HCT116 (cell line): Measurements from ENCODE around the gene SSH2. TPM values are rescaled to one million over a fixed set of nuclear protein-coding genes. Genes with fewer than 3 reads are reported as not detected.

Experiments
- ATAC-seq: fragments of 200-7000 bp; cut with Tn5 transposase; 2 replicates; pipeline ENCODE4 v1.9.1; 2020; ENCODE audit warnings: mild to moderate bottlenecking, moderate library complexity
- BruUV-seq: library from RNA; stranded (reverse); fragments of 400-500 nt; replicated peaks from 2 replicates; lab custom pipeline; 2021; lab: Mats Ljungman, UMichigan
- CTCF ChIA-PET: fragments of 300-600 bp; sonication (Branson Sonifier 250); formaldehyde crosslinking; loops from one replicate; lab custom pipeline; 2021; ENCODE audit warnings: antibody characterized with exemption; lab: Charles Lee
- POLR2A ChIA-PET: fragments of 300-600, 350-600 bp; sonication (Branson Sonifier 250); formaldehyde crosslinking; loops from one replicate; lab custom pipeline; 2021; ENCODE audit warnings: antibody characterized with exemption; lab: Charles Lee
- RAD21 ChIA-PET, 2 experiments: fragments of 300-600 bp; sonication (Branson Sonifier 250); formaldehyde crosslinking; loops; one replicate each; lab custom pipeline; 2023; ENCODE audit warnings: low total read pairs in 2 of 2; ENCODE audit not compliant: uncharacterized antibody in 2 of 2, unreplicated experiment in 2 of 2, low non-redundant PET in 1 of 2; lab: Charles Lee
- DNase-seq: peaks from one replicate; pipeline ENCODE4 v3.0.0-alpha.2; 2010; ENCODE audit warnings: low read depth, low spot score
- H2AFZ ChIP-seq: fragments of 200-600 bp; shearing (Covaris generic), sonication (generic); 2 replicates; pipeline ENCODE4 v1.6.1; 2017; ENCODE audit warnings: low read depth, mixed run types, mixed read lengths, antibody characterized with exemption, low read length; ENCODE audit not compliant: poor library complexity, severe bottlenecking
- H3K27ac ChIP-seq: 2 replicates; pipeline ENCODE4 v1.5.1; 2012; ENCODE audit warnings: low read depth, low read length
- H3K27me3 ChIP-seq: fragments of 200-600 bp; sonication (generic); 2 replicates; pipeline ENCODE4 v1.6.1; 2016; ENCODE audit warnings: mixed run types, low read length, mixed read lengths; ENCODE audit not compliant: insufficient read depth
- H3K36me3 ChIP-seq, 2 experiments: fragments of 200-500 bp in 1 of 2; fragments of 200-600 bp in 1 of 2; sonication (Bioruptor generic) in 1 of 2; sonication (generic) in 1 of 2; 2 replicates each; pipeline versions ENCODE4 v1.5.1 to v1.6.1; 2014 to 2016; ENCODE audit warnings: low read length in 2 of 2, inconsistent platforms in 1 of 2, mixed read lengths in 1 of 2, mixed run types in 1 of 2; ENCODE audit not compliant: insufficient read depth in 2 of 2, control insufficient read depth in 1 of 2
- H3K4me1 ChIP-seq, 2 experiments: fragments of 200-600 bp in 1 of 2; sonication (generic) in 1 of 2; 2 replicates each; pipeline versions ENCODE4 v1.5.1 to v1.6.1; 2012 to 2017; ENCODE audit warnings: low read length in 2 of 2, inconsistent platforms in 1 of 2, mild to moderate bottlenecking in 1 of 2, mixed read lengths in 1 of 2, mixed run types in 1 of 2, moderate library complexity in 1 of 2; ENCODE audit not compliant: insufficient read depth in 2 of 2, control insufficient read depth in 1 of 2
- H3K4me2 ChIP-seq: fragments of 200-600 bp; sonication (generic); 2 replicates; pipeline ENCODE4 v1.6.1; 2017; ENCODE audit warnings: mixed run types, low read length, mixed read lengths
- H3K4me3 ChIP-seq, 2 experiments: fragments of 200-600 bp in 1 of 2; sonication (generic) in 1 of 2; replicated peaks in 1 of 2; 2 replicates each; pipeline ENCODE4 v1.5.1; 2011 to 2016; ENCODE audit warnings: low read length in 2 of 2, control low read depth in 1 of 2, low read depth in 1 of 2, mild to moderate bottlenecking in 1 of 2, mixed read lengths in 1 of 2, mixed run types in 1 of 2
- H3K79me2 ChIP-seq: fragments of 200-600 bp; sonication (generic); 2 replicates; pipeline ENCODE4 v1.6.1; 2017; ENCODE audit warnings: mild to moderate bottlenecking, mixed run types, low read length, moderate library complexity, mixed read lengths; ENCODE audit not compliant: insufficient read depth
- H3K9ac ChIP-seq: fragments of 200-600 bp; sonication (generic); 2 replicates; pipeline ENCODE4 v1.6.1; 2016; ENCODE audit warnings: low read length, mixed read lengths
- H3K9me2 ChIP-seq: fragments of 200-600 bp; sonication (generic), shearing (Covaris generic); 2 replicates; pipeline ENCODE4 v1.6.1; 2017; ENCODE audit warnings: mixed run types, mild to moderate bottlenecking, moderate library complexity; ENCODE audit not compliant: insufficient read depth
- H3K9me3 ChIP-seq, 2 experiments: fragments of 200-500 bp in 1 of 2; fragments of 200-600 bp in 1 of 2; sonication (Bioruptor generic) in 1 of 2; sonication (generic) in 1 of 2; 2 replicates each; pipeline ENCODE4 v1.6.1; 2014 to 2017; ENCODE audit warnings: low read length in 2 of 2, mixed read lengths in 2 of 2, inconsistent platforms in 1 of 2, low read depth in 1 of 2, mild to moderate bottlenecking in 1 of 2, mixed run types in 1 of 2, moderate library complexity in 1 of 2; ENCODE audit not compliant: control insufficient read depth in 1 of 2, insufficient read depth in 1 of 2
- H4K20me1 ChIP-seq: fragments of 200-600 bp; sonication (generic), shearing (Covaris generic); 2 replicates; pipeline ENCODE4 v1.6.1; 2017; ENCODE audit warnings: mixed run types, mild to moderate bottlenecking, moderate library complexity; ENCODE audit not compliant: insufficient read depth
- CBX3 ChIP-seq: IDR thresholded peaks from 2 replicates; pipeline ENCODE4 v1.6.1; 2012; ENCODE audit warnings: low read depth
- EGR1 ChIP-seq: IDR thresholded peaks from 2 replicates; pipeline ENCODE4 v1.6.1; 2012; ENCODE audit warnings: low read depth
- ELF1 ChIP-seq: IDR thresholded peaks from 2 replicates; pipeline ENCODE4 v1.6.1; 2012; ENCODE audit warnings: low read depth, borderline replicate concordance
- EZH2 ChIP-seq: fragments of 200-600 bp; sonication (generic); IDR thresholded peaks from 2 replicates; pipeline ENCODE4 v1.6.1; 2017; ENCODE audit warnings: antibody characterized with exemption, mixed run types
- FOSL1 ChIP-seq: IDR thresholded peaks from 2 replicates; pipeline ENCODE4 v1.6.1; 2012; ENCODE audit warnings: low read depth
- POLR2A ChIP-seq: IDR thresholded peaks from 2 replicates; pipeline ENCODE4 v1.7.0; 2011; ENCODE audit warnings: borderline replicate concordance; ENCODE audit not compliant: insufficient read depth, insufficient read length; ENCODE audit errors: extremely low read depth
- SIN3A ChIP-seq: IDR thresholded peaks from 2 replicates; pipeline ENCODE4 v1.6.1; 2012; ENCODE audit warnings: low read depth
- SP1 ChIP-seq: IDR thresholded peaks from 2 replicates; pipeline ENCODE4 v1.6.1; 2012; ENCODE audit warnings: low read depth
- ZNF274 ChIP-seq: fragments of 200-500 bp; sonication (Bioruptor generic); IDR thresholded peaks from 2 replicates; pipeline ENCODE4 v1.6.1; 2014; ENCODE audit warnings: mild to moderate bottlenecking, low read depth, low read length, inconsistent platforms
- intact Hi-C: fragments of 100-400 bp; cut with micrococcal nuclease; formaldehyde crosslinking; loops from 2 replicates; pipeline ENCODE4 v1.10.0; 2022
- total RNA-seq: library from RNA; stranded (reverse); gene quantifications from one replicate; pipeline ENCODE4 v1.2.1, GENCODE V29; 2021; ENCODE audit not compliant: unreplicated experiment
- TF ChIP-seq, protein P1 (sequence below), 3 experiments: fragments of 200-600 bp in 1 of 3; sonication (generic) in 1 of 3; IDR thresholded peaks in 2 of 3; conservative IDR thresholded peaks in 1 of 3; 2 replicates each; pipeline ENCODE4 v1.5.1; 2012 to 2017; ENCODE audit warnings: low read depth in 2 of 3, low read length in 2 of 3, antibody characterized with exemption in 1 of 3, borderline replicate concordance in 1 of 3, control low read depth in 1 of 3, mild to moderate bottlenecking in 1 of 3, mixed read lengths in 1 of 3, mixed run types in 1 of 3, moderate library complexity in 1 of 3; ENCODE audit not compliant: insufficient read depth in 1 of 3
- TF ChIP-seq, protein P2 (sequence below): IDR thresholded peaks from 2 replicates; pipeline ENCODE4 v1.6.1; 2012
- TF ChIP-seq, protein P3 (sequence below): IDR thresholded peaks from 2 replicates; pipeline ENCODE4 v1.6.1; 2012; ENCODE audit warnings: low read depth

The SSH2 gene
- total RNA-seq, 1 experiment from 2014 or later: 17.0 TPM

DNA sequence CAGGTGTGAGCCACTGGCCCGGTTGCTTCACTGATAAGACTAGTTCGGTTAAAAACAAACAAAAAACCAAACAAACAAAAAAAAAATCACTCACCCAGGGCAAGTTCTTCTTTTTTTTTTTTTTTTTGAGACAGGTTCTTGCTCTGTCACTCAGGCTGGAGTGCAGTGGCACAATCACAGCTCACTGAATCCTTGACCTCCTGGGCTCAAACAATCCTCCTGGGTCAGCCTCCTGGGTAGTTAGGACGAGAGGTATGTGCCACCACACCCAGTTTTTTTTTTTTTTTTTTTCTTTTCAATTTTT, 187.9 kb downstream of the SSH2 start:
- CTCF ChIA-PET: interaction anchor here (0.6 kb wide), 1 partner anchor 190 kb away, joined by 3 read pairs; no protein-coding TSS in a partner anchor
- ATAC-seq (no peak), DNase-seq (no peak)
- Histone ChIP-seq H3K27ac (no peak overlapping the region), H3K9me2 (no peaks in the 10 kb centered on the region), H3K4me3 (no peak overlapping the region), H2AFZ (no peak overlapping the region), H3K79me2 (no peaks in the 10 kb centered on the region), H3K4me1 (no peaks in the 10 kb centered on the region), H3K9me3 (no peaks in the 10 kb centered on the region), H4K20me1 (no peaks in the 10 kb centered on the region), H3K4me2 (no peak overlapping the region), H3K27me3 (no peaks in the 10 kb centered on the region), H3K36me3 (no peaks in the 10 kb centered on the region), H3K9ac (no peak overlapping the region)
- BruUV-seq: no TSS peak
- TF ChIP-seq SP1 (no peak), EZH2 (no peak), EGR1 (no peak), ELF1 (no peak), FOSL1 (no peak), CBX3 (no peak), ZNF274 (no peak)
- TF ChIP-seq, protein P1, sequence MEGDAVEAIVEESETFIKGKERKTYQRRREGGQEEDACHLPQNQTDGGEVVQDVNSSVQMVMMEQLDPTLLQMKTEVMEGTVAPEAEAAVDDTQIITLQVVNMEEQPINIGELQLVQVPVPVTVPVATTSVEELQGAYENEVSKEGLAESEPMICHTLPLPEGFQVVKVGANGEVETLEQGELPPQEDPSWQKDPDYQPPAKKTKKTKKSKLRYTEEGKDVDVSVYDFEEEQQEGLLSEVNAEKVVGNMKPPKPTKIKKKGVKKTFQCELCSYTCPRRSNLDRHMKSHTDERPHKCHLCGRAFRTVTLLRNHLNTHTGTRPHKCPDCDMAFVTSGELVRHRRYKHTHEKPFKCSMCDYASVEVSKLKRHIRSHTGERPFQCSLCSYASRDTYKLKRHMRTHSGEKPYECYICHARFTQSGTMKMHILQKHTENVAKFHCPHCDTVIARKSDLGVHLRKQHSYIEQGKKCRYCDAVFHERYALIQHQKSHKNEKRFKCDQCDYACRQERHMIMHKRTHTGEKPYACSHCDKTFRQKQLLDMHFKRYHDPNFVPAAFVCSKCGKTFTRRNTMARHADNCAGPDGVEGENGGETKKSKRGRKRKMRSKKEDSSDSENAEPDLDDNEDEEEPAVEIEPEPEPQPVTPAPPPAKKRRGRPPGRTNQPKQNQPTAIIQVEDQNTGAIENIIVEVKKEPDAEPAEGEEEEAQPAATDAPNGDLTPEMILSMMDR (IDR thresholded peaks at IDR 0.05 in 2 of 3, conservative IDR thresholded peaks at IDR 0.05 in 1 of 3; ENCODE audit: borderline replicate concordance in 1 of 3, insufficient read depth in 1 of 3, low read depth in 2 of 3, low read length in 2 of 3): no peak
- TF ChIP-seq, protein P2, sequence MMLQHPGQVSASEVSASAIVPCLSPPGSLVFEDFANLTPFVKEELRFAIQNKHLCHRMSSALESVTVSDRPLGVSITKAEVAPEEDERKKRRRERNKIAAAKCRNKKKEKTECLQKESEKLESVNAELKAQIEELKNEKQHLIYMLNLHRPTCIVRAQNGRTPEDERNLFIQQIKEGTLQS: no peak
- RAD21 ChIA-PET: no interaction called here
- POLR2A ChIA-PET: no interaction called here
- intact Hi-C loops: loop anchor here (10.0 kb wide), 1 partner anchor 57 kb away; no protein-coding TSS in a partner anchor

DNA sequence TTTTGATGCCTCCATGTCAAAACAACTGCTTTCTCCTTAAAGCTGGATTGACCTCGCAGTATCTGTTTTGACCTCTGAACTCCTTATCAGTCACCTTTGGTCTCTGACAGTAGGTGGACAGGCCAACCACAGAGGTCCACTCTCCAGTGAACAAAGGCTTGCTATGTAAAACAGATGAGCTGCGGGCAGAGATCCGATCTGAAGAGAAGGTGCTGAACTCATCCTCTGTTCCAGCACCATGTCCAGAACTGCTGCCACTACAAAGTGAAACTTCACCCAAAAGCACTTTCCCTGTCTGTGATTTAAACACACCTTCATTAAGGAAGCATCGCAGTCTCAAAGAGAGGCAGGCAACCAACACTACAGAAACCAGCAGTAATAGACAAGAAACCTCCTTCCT, 190.0 kb downstream of the SSH2 start:
- H3K9ac ChIP-seq: no peak overlapping the region
- no peak overlapping the region for H3K4me2 ChIP-seq
- ATAC-seq: no peak

More for the DNA sequence above, 190.0 kb downstream of the SSH2 start:
- H4K20me1 ChIP-seq: no peaks in the 10 kb centered on the region
- H3K4me1 ChIP-seq: peaks cover 0 to 4% of the 10 kb centered on the region in 2 experiments; a peak in 1 of 4 replicates
- RAD21 ChIA-PET: no interaction called here
- H3K27me3 ChIP-seq: no peaks in the 10 kb centered on the region
- intact Hi-C loops: loop anchor here (10.0 kb wide), 1 partner anchor 55 kb away; no protein-coding TSS in a partner anchor
- H3K4me3 ChIP-seq: no peak overlapping the region
- TF ChIP-seq ELF1 (no peak), EZH2 (no peak), SIN3A (no peak), POLR2A (no peak), CBX3 (no peak)
- TF ChIP-seq, protein P3, sequence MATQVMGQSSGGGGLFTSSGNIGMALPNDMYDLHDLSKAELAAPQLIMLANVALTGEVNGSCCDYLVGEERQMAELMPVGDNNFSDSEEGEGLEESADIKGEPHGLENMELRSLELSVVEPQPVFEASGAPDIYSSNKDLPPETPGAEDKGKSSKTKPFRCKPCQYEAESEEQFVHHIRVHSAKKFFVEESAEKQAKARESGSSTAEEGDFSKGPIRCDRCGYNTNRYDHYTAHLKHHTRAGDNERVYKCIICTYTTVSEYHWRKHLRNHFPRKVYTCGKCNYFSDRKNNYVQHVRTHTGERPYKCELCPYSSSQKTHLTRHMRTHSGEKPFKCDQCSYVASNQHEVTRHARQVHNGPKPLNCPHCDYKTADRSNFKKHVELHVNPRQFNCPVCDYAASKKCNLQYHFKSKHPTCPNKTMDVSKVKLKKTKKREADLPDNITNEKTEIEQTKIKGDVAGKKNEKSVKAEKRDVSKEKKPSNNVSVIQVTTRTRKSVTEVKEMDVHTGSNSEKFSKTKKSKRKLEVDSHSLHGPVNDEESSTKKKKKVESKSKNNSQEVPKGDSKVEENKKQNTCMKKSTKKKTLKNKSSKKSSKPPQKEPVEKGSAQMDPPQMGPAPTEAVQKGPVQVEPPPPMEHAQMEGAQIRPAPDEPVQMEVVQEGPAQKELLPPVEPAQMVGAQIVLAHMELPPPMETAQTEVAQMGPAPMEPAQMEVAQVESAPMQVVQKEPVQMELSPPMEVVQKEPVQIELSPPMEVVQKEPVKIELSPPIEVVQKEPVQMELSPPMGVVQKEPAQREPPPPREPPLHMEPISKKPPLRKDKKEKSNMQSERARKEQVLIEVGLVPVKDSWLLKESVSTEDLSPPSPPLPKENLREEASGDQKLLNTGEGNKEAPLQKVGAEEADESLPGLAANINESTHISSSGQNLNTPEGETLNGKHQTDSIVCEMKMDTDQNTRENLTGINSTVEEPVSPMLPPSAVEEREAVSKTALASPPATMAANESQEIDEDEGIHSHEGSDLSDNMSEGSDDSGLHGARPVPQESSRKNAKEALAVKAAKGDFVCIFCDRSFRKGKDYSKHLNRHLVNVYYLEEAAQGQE: no peak
- TF ChIP-seq, protein P1 (IDR thresholded peaks at IDR 0.05 in 2 of 3, conservative IDR thresholded peaks at IDR 0.05 in 1 of 3; ENCODE audit: borderline replicate concordance in 1 of 3, insufficient read depth in 1 of 3, low read depth in 2 of 3, low read length in 2 of 3): no peak
- H3K27ac ChIP-seq: no peak overlapping the region
- POLR2A ChIA-PET: no interaction called here
- H3K9me3 ChIP-seq: no peaks in the 10 kb centered on the region
- DNase-seq: no peak
- CTCF ChIA-PET: no interaction called here
- BruUV-seq: no TSS peak
- H3K79me2 ChIP-seq: no peaks in the 10 kb centered on the region
- H3K36me3 ChIP-seq: no peaks in the 10 kb centered on the region
- no peak overlapping the region for H2AFZ ChIP-seq
- H3K9me2 ChIP-seq: no peaks in the 10 kb centered on the region
